Activated naive CD4-positive, alpha-beta T cell treated with anti-CD3 and anti-CD28 coated beads, Interleukin-2, amount 50 U/mL, for 16 hours (primary cell): Measurements from ENCODE around the gene VAV2.
"Not testable (repeated sequence)": the region's sequence is repeated elsewhere in the genome, so short reads cannot be mapped to it uniquely, and the experiment has no call there.

ENCODE experiments used
- DNase-seq: peaks from one replicate; pipeline ENCODE4 v3.0.0-alpha.2; 2020

The VAV2 gene

DNA sequence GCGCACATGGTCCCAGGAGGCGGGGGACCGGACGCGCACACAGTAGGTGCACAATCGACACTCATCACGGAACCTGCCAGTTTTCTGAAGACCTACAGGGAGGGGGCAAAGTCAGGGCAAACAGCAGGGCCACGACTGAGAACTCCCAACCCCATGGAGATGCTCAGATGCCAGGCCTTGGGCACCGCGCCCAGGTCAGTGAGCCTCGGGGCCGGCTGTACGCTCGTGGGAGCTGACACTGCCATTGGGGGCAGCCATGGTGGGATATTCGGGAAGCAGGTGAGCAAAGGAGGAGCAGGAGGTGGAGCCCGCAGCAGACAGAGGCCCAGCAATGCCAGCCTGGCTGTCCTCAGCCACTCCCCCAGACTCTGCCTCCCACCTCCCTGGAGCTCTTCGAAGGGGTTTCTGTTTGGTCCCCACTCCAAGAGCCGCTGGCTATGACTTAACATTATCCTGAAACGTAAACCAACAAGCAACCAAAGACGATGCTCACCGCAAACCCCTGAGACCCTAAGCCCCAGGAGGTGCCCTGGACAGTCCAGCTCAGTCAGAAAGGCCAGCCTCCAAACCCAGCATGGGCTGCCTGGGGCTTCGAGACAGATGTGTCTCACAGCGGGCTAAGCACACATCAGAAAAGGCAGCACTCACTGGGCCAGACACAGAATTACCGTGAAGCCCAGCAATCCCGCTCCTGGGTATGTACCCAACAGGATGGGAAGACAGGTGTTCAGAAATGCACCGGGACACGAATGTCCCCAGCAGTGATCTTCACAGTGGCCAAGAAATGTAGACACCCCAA is 78.4 kb downstream of the VAV2 start:
- DNase-seq: no peak

DNA sequence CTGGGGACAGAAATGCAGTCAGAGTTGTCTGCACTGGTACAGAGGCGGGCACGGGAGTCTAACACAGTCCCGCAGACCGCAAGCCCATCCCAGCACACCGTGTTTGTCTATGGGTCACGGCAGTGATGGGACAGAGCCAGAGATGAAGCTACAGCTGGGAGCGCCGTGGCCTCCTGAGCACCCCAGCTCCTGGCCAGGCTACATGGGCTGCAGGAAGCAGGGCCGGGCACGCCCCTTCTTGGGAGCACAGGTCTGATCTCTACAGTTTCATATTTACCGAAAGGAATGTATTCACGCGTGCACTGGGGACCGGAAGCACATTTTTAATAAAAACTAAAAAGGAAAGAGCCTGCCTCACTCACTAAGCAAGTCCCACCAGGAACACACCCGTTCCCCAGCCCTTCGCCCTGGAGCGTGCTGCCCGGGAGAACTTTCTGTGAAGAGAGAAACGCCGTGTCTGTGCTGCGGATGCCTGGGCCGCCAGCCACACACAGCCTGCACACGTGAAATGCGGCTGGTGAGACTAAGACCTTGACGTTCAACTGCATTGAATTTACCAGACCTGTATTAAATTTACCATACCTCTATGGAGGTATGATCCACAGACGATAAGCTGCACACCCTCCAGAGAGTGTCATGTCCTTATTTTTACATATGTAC is 81.1 kb downstream of the VAV2 start:
- DNase-seq: no peak

DNA sequence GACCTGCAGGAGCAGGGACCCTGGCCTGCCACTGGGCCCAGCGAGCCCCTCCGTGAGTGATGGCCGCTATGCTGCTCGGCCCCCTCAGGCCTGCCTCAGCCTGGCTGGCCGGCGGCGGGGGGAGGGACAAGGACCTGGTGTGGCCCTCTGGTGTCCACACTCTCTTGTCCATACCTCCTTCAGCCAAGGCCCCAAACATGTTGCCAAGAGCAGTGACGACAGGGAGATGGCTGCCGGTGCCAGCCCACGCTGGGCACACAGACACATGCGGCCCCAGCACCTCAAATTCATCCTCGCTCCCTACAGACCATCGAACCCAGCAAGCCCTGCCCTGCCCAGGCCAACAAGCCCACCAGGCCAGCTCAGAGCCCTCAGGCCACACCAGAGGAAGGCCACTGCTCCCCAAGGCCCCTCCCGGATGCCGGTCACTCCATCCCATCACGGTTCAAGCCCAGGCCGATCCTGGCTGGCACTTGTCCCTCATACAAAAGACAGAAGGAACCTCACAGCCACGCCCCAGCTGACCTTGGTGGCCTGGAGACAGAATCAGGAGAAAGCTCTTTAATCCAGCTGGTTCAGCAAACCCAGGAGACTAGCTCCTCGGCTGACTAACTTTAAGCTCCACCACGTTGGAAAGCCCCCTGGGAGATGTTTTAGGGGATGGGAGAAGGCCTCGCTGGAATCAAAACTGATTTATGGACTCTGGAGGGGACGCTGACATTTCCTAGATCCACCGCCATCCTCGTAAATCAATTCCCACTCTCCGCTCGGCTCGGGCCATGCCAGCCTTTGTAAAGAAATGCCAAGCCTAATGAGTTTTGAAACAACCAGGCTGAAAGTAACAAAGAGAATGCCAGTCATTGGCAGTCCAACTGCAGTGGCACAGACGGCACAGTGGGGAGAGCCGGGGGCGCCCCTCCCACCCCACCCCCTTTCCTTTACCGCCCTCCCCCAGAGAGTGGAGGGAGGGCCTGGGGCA is 84.9 kb downstream of the VAV2 start:
- no peak for DNase-seq

DNA sequence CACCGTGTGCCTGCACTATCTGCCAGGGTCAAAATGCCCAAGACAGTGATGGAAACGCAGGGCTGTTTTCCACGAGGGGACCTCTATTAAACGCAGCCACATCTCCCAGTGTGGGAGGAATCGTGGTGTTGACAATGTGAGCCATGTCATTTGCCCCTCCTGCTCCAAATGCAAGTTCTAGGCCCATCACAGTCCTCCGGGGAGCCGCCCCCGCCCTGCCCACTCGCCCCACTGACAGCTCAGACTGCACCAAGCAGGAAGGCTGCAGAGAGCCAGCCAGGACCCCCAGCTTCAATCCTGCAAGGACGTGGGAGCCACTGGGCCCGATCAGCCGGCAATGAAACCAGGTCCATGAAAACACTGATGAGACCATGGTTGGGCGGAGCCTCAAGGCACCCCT is 85.9 kb downstream of the VAV2 start:
- no peak for DNase-seq

DNA sequence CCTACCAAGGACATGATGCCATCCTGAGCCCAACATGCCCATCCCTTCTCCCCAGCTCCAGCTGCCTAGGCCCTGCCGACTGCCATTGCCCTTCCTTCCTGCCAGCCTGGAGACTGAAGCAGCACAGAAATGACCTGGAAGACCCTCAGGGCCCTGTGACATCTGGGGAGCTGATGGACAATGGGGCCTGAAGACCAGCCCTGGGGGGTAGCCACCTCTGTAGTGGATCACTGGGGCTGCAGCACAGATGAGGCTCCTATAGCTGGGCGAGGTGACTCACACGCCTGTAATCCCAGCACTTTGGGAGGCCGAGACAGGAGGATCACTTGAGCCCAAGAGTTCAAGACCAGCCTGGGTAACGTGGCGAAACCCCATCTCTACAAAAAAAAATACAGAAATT is 86.6 kb downstream of the VAV2 start:
- DNase-seq: no peak

DNA sequence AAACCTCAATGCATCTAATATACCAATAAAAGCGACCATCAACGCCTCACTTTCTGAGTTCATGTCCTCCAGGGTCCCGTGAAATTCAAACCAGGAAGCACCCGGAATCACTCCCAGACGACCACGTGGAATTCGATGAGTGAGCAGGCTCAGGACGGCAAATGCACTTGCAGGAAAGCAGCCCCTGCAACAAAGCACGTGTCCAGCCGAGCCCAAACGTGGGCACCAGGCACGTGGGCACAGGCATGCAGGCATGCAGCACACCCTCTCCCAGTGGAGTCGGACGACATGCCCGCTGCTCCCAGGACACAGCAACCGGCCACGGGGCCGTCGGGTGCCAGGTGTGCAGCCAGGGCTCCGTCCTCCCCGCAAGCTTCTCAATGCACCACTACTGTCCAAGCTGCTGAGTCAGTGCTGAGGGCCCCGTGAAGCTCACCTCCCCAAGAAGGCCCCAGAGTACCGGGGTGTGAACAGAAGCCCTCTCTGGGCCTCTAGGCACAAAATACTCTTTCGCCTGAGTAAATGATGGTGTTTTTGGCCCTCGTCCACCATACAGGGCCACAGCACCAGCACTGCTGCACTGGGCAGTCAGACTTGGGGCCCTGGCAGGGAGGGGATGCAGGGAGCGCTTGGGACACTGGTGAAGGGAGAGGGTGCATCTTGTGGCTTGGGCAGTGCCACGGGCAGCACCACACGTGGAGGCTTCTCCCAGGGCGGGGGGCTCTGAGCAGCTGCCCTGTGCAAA is 87.6 kb downstream of the VAV2 start:
- DNase-seq: no peak

DNA sequence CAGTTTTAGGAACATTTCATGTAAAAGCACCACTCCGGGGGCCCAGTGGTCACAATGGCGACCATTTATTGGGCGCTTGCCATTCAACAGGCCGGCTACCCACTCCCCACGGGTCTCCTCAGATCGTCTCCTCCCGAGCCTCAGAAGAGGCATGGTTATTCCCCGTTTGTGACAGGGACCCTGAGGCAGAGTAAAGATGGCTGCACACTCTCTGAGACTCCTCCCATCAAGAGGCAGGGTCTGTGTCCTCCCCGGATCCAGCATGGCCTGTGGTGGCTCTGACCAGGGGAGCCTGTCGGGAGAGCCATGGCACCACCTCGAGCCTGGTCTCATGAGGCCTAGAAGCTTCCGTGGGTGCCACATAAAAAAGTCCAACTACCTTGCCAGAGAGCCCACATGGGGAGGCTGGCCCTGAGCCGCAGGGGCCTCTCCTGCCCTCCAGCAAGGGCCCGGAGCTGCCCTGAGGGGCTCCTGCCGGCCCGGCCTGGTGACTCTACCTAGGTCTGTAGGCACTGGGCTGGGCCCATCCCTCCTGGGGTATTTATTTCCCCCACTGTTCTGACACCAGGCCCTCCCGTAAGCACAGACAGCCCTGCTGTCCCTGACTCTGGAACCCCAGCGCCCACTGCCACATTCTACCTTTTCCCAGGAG is 90.8 kb downstream of the VAV2 start:
- no peak for DNase-seq

DNA sequence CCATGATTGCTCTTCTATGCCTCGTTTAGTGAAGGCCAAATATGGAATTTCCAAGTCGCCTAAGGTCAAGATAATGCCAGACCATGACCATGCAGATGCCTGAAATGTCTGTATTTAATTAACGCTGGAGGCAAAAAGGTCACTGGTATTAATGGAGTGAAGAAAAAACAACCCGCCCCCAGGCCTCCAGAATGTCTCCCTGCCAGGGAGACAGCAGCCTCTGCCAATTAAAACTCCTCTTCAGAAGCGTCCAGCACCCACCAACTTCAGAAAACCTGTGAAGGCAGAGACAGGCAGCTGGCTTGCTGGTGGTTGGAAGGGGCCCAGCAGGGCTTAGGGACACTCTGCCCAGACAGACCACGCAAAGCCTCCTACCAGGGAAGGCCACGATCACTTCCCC is 94.4 kb downstream of the VAV2 start:
- DNase-seq: no peak

DNA sequence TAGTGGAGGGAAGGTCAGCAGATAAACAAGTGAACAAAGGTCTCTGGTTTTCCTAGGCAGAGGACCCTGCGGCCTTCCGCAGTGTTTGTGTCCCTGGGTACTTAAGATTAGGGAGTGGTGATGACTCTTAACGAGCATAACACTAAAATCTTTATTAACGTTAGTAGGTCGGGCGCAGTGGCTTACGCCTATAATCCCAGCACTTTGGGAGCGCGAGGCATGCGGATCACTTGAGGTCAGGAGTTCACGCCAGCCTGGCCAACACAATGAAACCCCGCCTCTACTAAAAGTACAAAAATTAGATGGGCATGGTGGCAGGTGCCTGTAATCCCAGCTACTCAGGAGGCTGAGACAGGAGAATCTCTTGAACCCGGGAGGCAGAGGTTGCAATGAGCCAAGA is 96.1 kb downstream of the VAV2 start:
- not testable (repeated sequence) for DNase-seq

DNA sequence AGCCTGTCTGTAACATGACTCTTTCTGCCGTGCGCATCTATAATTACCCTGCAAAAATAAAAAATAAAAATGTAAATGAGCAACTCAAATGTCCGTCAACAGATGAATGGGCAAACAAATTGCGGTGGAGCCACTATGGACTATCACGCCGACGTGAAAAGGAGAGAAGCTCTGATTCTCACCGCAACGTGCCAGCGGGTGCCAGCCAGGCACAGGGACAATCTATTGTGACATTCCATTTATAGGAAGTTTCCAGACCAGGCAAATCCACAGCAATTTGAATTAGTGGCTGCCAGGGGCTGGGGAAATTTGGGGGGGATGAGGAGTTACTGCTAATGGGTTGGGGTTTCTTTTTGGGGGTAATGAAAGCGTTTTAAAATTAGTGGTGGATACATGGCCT is 96.8 kb downstream of the VAV2 start:
- no peak for DNase-seq

DNA sequence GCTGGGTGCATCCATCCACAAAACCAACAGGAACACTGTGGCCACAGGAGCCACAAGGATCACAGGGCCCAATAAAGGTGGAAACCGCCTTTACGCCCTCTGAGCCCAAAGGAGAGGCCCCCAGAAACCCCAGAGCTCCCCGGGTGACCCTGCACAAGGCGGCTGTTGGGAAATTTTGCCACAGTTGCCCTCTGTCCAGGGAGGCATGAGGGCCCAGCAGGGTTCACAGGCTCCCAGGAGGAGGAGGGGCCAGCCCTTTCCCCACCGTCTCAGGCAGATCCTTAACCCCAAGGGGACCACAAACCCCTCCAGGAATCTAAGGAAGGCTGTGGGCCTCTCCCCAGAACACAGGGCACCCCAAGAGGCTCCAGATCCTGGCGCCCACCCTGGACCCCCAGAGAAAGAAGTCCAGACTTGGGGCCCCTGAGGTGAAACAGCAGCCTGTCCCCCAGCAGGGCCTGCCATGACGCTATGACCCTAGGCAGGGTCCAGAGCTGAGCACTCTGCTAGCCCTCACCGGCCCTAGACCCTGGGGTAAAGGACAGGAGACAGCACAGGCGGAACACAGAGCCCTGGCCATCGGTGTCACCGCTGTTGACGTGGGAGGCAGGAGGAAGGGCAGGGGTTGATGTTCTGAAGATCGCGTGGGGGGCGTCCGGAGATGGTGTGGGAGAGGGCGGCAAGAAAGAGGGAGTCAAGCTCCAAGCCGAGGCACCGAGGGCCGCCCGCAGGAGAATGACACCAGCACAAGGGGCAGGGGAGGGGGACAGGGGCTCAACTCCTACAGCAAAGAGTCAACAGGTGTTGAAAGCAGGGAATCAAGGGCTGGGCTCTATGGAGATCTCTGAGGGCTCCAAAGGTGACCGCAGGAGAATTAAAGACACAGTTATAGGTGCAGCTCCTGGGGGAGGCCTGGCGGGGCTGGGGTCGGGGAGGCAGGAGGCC is 97.5 kb downstream of the VAV2 start:
- no peak for DNase-seq

DNA sequence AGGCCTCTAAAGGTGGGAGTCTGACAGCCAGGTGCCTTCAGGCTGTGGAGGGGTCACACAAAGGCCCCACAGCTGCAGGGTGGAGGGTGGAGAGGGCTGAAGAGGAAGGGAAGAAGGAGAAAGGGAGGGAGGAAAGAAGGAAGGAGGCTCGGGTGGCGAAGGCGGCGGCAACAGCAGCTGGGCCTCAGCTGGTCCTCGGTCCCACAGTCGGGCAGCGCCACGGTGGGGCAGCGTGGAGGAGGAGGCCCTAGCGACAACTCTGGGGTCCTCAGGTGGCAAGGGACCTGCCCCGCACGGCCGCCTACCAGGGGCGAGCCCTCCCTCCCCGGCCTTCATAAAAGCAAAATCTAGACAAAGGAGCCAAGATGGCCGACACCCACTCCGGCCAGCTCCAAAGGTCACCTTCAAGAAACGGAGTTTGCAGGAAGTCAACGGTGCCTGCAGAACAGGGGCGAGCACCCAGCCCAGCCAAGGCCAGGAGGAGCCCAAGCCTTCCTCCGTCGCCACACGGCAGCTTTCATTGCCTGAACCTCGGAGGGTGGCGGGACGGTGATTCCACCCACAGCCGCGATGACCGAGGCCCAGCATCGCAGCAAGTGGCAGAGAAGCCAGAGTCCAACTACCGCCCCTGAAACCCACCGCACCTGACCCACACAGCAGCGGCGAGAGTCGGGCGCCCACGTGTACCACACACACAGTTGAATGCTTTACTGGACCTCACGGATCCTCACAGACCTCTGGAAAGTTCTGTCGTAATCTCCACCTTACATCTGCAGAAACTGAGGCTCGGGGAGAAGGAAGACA is 98.7 kb downstream of the VAV2 start:
- DNase-seq: no peak

DNA sequence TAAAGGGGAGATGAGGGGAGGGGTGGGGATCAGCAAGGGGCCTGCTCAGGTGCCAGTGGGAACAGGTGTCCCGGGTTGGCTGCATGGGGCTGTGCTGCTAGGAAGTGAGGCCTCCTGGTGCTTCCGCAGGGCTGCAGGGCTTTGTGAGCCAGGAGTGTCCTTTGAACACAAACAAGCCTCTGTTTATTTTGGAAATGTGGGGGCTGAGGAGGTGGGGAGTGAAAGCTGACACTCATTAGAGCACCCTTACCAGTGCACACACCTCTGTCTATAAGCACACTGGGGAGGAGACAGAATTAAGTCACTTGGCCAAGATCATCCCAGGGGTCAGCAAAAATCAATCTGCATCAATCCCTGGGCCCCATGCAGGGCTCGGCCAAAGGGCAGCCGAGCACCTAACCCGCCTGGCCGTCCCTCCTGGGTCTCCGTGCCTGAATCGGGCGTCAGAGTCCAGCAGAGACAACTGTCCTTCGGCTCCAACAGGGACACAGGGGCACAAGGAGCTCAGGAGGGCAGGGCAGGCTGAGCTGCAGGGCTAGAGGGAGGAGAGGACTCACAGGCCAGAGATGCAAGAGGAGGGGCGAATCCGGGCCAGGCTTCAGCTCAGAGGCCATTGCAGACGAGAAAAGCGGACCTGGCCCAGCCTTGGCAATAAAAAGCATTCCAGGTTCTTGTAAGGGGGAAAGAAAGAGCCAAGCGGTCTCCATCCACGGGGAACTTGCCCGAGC is 99.8 kb downstream of the VAV2 start:
- no peak for DNase-seq

DNA sequence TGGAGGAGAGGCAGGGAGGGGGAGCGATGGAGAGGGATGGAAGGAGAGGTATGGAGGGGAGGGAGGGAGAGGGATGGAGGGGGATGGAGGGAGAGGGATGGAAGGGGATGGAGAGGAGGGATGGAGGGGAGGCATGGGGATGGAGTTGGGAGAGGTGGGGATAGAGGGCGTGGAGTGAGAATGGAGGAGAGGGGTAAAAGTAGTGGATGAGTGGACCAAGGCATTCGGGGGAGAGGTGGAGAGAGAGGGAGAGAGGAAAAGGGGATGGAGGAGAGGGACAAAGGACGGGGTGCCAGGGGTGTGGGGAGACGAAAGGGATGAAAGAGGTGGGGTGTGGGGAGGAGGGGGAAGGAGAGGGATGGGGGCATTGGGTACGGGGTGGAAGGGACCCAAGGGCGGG is 100.4 kb downstream of the VAV2 start:
- no peak for DNase-seq

DNA sequence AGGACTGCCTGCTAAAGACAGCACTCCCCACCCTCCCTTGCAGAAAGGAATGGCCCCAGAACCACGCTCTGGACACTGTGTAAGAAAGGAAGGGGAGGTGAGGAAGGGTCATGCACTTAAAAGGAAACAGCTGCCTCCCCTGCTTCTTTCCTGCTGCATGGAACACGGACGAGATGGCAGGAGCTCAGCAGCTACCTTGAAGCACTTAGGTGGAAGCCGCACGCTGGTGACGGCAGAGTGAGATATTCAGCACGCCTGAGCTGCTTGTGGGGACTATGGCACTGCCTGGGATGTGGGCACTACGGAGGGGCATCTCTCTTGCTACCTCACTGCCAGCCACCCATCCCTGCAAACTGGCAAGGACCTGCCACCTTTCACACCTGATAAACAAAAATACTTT is 101.5 kb downstream of the VAV2 start:
- DNase-seq: no peak

DNA sequence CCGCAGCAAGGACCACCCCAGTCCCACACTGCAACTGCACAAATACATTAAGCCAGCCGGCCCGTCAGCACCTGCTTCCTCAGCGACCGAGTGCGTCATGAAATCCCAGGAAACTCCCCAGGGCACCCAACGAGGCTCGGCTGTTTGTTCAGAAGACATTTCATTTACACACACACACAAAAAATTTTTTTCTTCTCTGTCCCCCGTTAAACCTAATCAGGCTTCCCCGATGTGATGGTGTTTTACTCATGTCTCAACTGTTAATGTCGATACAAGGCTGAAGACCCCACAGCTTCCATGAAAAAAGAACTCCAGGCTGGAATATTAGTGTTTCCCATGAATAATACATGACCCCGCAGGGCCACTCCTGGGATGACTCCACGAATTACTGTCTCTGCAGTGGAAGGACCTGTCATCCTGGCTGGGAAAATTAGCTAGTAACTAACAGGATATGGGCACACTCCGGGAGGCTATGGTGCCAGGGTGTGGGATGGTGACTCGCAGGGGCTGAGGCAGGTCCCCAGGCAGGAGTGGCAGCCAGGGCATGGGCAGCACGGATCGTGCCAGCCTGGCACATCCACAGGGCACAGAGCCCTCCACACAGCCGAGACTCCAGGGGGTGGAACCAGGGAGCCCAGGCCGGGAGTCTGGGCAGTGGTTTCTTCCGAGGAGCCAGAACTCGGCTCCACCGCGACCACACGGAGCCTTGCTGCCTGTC is 102.4 kb downstream of the VAV2 start:
- DNase-seq: no peak

DNA sequence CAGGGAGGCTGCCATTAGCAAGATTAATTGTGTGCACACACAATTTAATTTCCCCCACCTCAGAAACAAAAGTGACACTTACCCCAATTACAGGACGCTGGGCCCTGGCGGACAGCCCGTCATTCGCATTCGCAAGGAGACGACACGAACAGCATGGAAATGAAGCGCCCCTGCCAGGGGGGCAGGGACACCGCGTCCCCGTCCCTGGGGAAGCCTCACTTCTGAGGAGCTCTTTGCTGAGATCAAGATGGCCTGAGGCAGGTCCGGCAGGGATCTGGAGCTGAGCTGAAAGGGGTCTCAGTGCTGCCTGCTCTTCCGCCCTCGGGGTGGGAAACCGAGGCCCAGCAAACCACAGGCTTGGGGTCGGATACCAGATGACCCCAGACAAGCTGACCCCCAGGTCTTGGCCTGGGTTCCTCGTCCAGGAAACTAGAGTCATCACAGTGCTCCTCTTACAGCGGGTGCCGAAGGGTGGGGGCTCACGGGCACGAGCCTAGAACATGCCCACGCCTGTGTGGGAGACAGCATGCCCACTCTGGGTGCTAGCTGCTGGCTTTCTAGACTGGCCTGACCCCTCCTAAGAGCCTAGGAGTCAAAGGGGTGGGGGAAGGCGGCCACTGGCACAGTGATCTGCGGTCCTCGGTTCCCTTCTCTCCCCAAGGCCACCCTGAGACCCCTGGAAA is 103.2 kb downstream of the VAV2 start:
- no peak for DNase-seq
